ENCODE results near the gene SFTPA1.
"Not testable (repeated sequence)": the region's sequence is repeated elsewhere in the genome, so short reads cannot be mapped to it uniquely, and the experiment has no call there.

Gene SFTPA1

GRCh38 chr10:79608505-79609375, 2.0 kb upstream of the SFTPA1 start:
- peak in 1 of 2 donors; percentile 22 for DNase-seq (ENCODE audit: extremely low read depth in 1 of 2, low read depth in 1 of 2)

- DNase-seq (ENCODE audit: extremely low read depth in 1 of 2, low read depth in 1 of 2): not testable (repeated sequence)
Measured at GRCh38 chr10:79611193-79611976, 646 bp downstream of the SFTPA1 start.

GRCh38 chr10:79615577-79615976, 4.8 kb downstream of the SFTPA1 start:
- no peak for DNase-seq (ENCODE audit: extremely low read depth in 1 of 2, low read depth in 1 of 2)

- no peak for DNase-seq (ENCODE audit: extremely low read depth in 1 of 2, low read depth in 1 of 2)
Measured at GRCh38 chr10:79616164-79616563, 5.4 kb downstream of the SFTPA1 start.

GRCh38 chr10:79623663-79624062, 12.9 kb downstream of the SFTPA1 start:
- DNase-seq (ENCODE audit: extremely low read depth in 1 of 2, low read depth in 1 of 2): not testable (repeated sequence)

- no peak for DNase-seq (ENCODE audit: extremely low read depth in 1 of 2, low read depth in 1 of 2)
Measured at GRCh38 chr10:79627075-79627474, 16.3 kb downstream of the SFTPA1 start.

GRCh38 chr10:79628083-79628482, 17.3 kb downstream of the SFTPA1 start:
- DNase-seq (ENCODE audit: extremely low read depth in 1 of 2, low read depth in 1 of 2): no peak

- DNase-seq (ENCODE audit: extremely low read depth in 1 of 2, low read depth in 1 of 2): no peak
Measured at GRCh38 chr10:79628988-79629954, 18.5 kb downstream of the SFTPA1 start.

GRCh38 chr10:79629955-79630327, 19.2 kb downstream of the SFTPA1 start:
- no peak for DNase-seq (ENCODE audit: extremely low read depth in 1 of 2, low read depth in 1 of 2)

GRCh38 chr10:79636654-79637199, 26.0 kb downstream of the SFTPA1 start:
- not testable (repeated sequence) for DNase-seq (ENCODE audit: extremely low read depth in 1 of 2, low read depth in 1 of 2)

- no peak for DNase-seq (ENCODE audit: extremely low read depth in 1 of 2, low read depth in 1 of 2)
Measured at GRCh38 chr10:79638318-79638717, 27.6 kb downstream of the SFTPA1 start.

GRCh38 chr10:79652695-79653094, 42.0 kb downstream of the SFTPA1 start:
- not testable (repeated sequence) for DNase-seq (ENCODE audit: extremely low read depth in 1 of 2, low read depth in 1 of 2)

GRCh38 chr10:79663287-79663686, 52.5 kb downstream of the SFTPA1 start:
- DNase-seq (ENCODE audit: extremely low read depth in 1 of 2, low read depth in 1 of 2): not testable (repeated sequence)

- not testable (repeated sequence) for DNase-seq (ENCODE audit: extremely low read depth in 1 of 2, low read depth in 1 of 2)
Measured at GRCh38 chr10:79664686-79665085, 53.9 kb downstream of the SFTPA1 start.
